Spleen (tissue), 7 donors: ENCODE measurements around the gene GABARAP.

Experiments used
- CTCF ChIP-seq, 11 experiments: fragments of 200-600 bp in 7 of 11; fragments of 450-650 bp in 4 of 11; sonication (generic) in 4 of 11; IDR thresholded peaks in 8 of 11; conservative IDR thresholded peaks in 3 of 11; 1 replicate in 7 of 11; 2 replicates in 4 of 11; pipeline versions ENCODE4 v1.4.0 to v1.8.0; 2016 to 2021; ENCODE audit warnings: antibody characterized with exemption in 11 of 11, inconsistent platforms in 4 of 11, mild to moderate bottlenecking in 1 of 11
- POLR2A ChIP-seq, 3 donors: fragments of 450-650 bp; IDR thresholded peaks; one replicate each; pipeline ENCODE4 v1.5.1; 2017; ENCODE audit warnings: antibody characterized with exemption in 3 of 3, mild to moderate bottlenecking in 1 of 3
- POLR2AphosphoS5 ChIP-seq, 3 donors: sonication (generic); formaldehyde crosslinking; IDR thresholded peaks; one replicate each; pipeline ENCODE4 v1.5.1; 2017; ENCODE audit warnings: antibody characterized with exemption in 3 of 3
- donor health status: DM: no; HTN: no; CAD: no; lungs with moderate emphysema.
- donor health status: DM: no; HTN: no; CAD: no.
- donor health status: DM: no; HTN: no; CAD: no.

DNA sequence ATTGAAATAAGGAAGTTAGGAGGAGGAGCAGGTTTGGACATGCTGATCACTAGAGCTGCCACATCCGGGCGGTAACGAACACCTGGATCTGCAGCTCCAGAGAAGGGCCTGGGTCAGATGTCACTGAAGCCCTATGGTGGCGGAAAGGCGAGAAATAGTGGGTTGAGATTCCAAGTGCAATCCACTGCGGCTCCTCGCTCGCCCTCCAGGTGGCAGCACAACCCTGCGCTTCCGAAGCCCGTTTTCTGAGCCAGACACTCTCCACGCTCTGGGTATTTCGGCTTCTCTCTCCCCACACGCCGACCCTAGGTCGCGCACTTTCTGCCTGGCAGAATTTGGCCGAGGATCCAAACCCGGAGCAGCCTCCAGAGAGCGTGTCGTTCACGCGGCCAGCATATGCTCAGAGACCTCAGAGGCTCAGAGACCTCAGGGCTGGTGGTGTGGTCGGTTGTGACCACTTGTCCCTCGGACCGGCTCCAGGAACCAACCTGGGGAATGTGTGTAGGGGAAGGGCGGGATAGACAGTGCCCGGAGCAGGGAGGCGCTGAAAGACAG lies 38.3 kb upstream of the GABARAP start:
- TF ChIP-seq POLR2AphosphoS5 (IDR thresholded peaks at IDR 0.05) (peak in 2 of 3 donors; percentile 60 to 71), CTCF (IDR thresholded peaks at IDR 0.05 in 8 of 11, conservative IDR thresholded peaks at IDR 0.05 in 3 of 11) (peak; percentile 77 to 98 (median 94)), POLR2A (IDR thresholded peaks at IDR 0.05) (no peak)
